Measurements from ENCODE around the gene SNX24. TPM values are rescaled to one million over a fixed set of nuclear protein-coding genes. Genes with fewer than 3 reads are reported as not detected.

The SNX24 gene
- total RNA-seq, 6 experiments from 2014 or later = 6.2 to 23.7 (median 12.5) TPM

- Histone ChIP-seq H3K4me1 (no peaks in the 10 kb centered on the region), H3K4me3 (no peak overlapping the region), H3K36me3 (no peaks in the 10 kb centered on the region), H3K9me3 (no peaks in the 10 kb centered on the region), H3K27me3 (no peaks in the 10 kb centered on the region), H3K27ac (no peak overlapping the region)
- intact Hi-C loops (cut with DNase I) = no loop called here
- DNase-seq (no peak), ATAC-seq (no peak)
- TF ChIP-seq POLR2A (IDR thresholded peaks at IDR 0.05) (no peak), CTCF (IDR thresholded peaks at IDR 0.05) (no peak)
These were observed 109.3 kb downstream of the SNX24 start for GRCh38 chr5:122954719-122955118.

GRCh38 chr5:122957457-122957856, 112.0 kb downstream of the SNX24 start:
- Histone ChIP-seq H3K27ac (no peak overlapping the region), H3K4me1 (no peaks in the 10 kb centered on the region), H3K27me3 (no peaks in the 10 kb centered on the region), H3K36me3 (no peaks in the 10 kb centered on the region), H3K9me3 (no peaks in the 10 kb centered on the region), H3K4me3 (no peak overlapping the region)
- no peak for DNase-seq
- no peak for ATAC-seq
- intact Hi-C loops (cut with DNase I) = no loop called here
- TF ChIP-seq CTCF (IDR thresholded peaks at IDR 0.05) (no peak), POLR2A (IDR thresholded peaks at IDR 0.05) (no peak)

- Histone ChIP-seq H3K9me3 (no peaks in the 10 kb centered on the region), H3K27me3 (no peaks in the 10 kb centered on the region), H3K27ac (no peak overlapping the region), H3K36me3 (no peaks in the 10 kb centered on the region), H3K4me3 (no peak overlapping the region), H3K4me1 (no peaks in the 10 kb centered on the region)
- 43% methylated on average over 4 of the region's 4 CpGs for WGBS (ENCODE audit: insufficient coverage, low coverage, low lambda C conversion rate, missing lambda C conversion rate)
- TF ChIP-seq CTCF (IDR thresholded peaks at IDR 0.05) (no peak), POLR2A (IDR thresholded peaks at IDR 0.05) (no peak)
- intact Hi-C loops (cut with DNase I) = no loop called here
- ATAC-seq (no peak), DNase-seq (no peak)
These were observed 114.5 kb downstream of the SNX24 start for GRCh38 chr5:122959740-122960445.

- TF ChIP-seq POLR2A (IDR thresholded peaks at IDR 0.05) = no peak
- TF ChIP-seq CTCF (IDR thresholded peaks at IDR 0.05) = no peak
- Histone ChIP-seq H3K27me3 (no peaks in the 10 kb centered on the region), H3K9me3 (no peaks in the 10 kb centered on the region), H3K4me3 (no peak overlapping the region), H3K27ac (no peak overlapping the region), H3K4me1 (no peaks in the 10 kb centered on the region), H3K36me3 (no peaks in the 10 kb centered on the region)
- no peak for DNase-seq
- ATAC-seq = no peak
- intact Hi-C loops (cut with DNase I) = no loop called here
These were observed 117.9 kb downstream of the SNX24 start for GRCh38 chr5:122963305-122963704.

GRCh38 chr5:122965111-122965510, 119.7 kb downstream of the SNX24 start:
- no peak for ATAC-seq

More at GRCh38 chr5:122965111-122965510, 119.7 kb downstream of the SNX24 start:
- TF ChIP-seq POLR2A (IDR thresholded peaks at IDR 0.05) = no peak
- no peak for TF ChIP-seq CTCF (IDR thresholded peaks at IDR 0.05)
- no peak overlapping the region for H3K4me3 ChIP-seq
- no peaks in the 10 kb centered on the region for H3K27me3 ChIP-seq
- no peaks in the 10 kb centered on the region for H3K36me3 ChIP-seq
- H3K9me3 ChIP-seq = no peaks in the 10 kb centered on the region
- intact Hi-C loops (cut with DNase I) = no loop called here
- WGBS (ENCODE audit: insufficient coverage, low coverage, low lambda C conversion rate, missing lambda C conversion rate) = 55% methylated on average over 1 of the region's 1 CpG
- H3K4me1 ChIP-seq = no peaks in the 10 kb centered on the region
- DNase-seq = no peak
- H3K27ac ChIP-seq = no peak overlapping the region

Measured in right lobe of liver (tissue), 6 donors.